Left ventricle myocardium superior (tissue), 1 donor: ENCODE data around the gene RPL13A. TPM values are rescaled to one million over a fixed set of nuclear protein-coding genes. Genes with fewer than 3 reads are reported as not detected.
A peak's percentile ranks its signal among the peaks of the same experiment; 100 is the strongest.
"Not testable (repeated sequence)": the region's sequence is repeated elsewhere in the genome, so short reads cannot be mapped to it uniquely, and the experiment has no call there.

Source experiments
- ATAC-seq: fragments of 200-7000 bp; cut with Tn5 transposase; one replicate; pipeline ENCODE4 v1.9.1; 2020; ENCODE audit warnings: mild to moderate bottlenecking, moderate library complexity
- DNase-seq: peaks from one replicate; pipeline ENCODE4 v3.0.0-alpha.2; 2020
- intact Hi-C: fragments of 100-400 bp; cut with micrococcal nuclease; formaldehyde crosslinking; loops from one replicate; pipeline ENCODE4 v1.11.0; 2022
- long read RNA-seq: library from polyadenylated mRNA; unstranded; transcript quantifications from one replicate; pipeline ENCODE4 v2.0.0, GENCODE V29; 2021
- total RNA-seq: library from RNA; stranded (reverse); fragmentation: NEBNext Ultra II Directional; extraction: Animal tissue kit (Norgen Biotek cat#: 25700); gene quantifications from one replicate; pipeline ENCODE4 v1.2.1, GENCODE V29; 2021
- donor health status: DM: no; HTN: yes; CAD: no; lungs with severe emphysema.

Gene RPL13A
- 1,289 TPM for total RNA-seq
- long read RNA-seq, transcript RPL13A-201 (8 exons, 1,181 nt): major isoform, 921 of 982 reads
- long read RNA-seq, transcript RPL13A-214 (8 exons, 1,122 nt): minor isoform, 7 of 982 reads
- long read RNA-seq, partial matches to known transcripts: 25 of 982 reads
- long read RNA-seq, other reads (novel, unspliced or antisense): 29 of 982 reads

DNA sequence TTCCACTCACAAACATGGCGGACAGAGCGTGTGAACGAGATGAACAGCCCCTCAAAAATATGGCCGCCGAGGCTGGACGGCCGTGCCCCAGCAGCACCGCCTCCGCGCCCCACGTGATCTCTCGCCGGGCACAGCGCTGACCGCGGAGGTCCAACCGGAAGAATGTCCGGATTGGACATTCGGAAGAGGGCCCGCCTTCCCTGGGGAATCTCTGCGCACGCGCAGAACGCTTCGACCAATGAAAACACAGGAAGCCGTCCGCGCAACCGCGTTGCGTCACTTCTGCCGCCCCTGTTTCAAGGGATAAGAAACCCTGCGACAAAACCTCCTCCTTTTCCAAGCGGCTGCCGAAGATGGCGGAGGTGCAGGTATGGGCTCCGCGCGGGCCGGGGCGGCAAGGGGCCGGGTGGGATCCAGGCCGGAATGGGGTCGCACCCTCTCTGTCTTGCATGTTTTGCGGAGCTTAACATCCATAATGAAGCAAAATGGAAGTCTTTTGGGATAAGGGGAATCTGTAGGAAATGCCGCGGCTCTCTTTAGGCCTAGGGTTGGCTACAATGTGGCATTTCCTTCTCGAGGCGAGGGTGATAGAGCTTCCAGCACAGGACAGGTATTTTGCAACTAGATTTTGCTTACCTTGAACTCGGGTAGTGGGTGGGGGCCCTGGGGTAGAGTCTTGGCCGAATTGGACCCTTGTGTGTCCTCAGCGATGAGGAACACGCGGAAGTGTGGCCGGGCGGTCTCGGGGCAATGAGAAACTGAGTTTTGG, at the start of gene RPL13A:
TSS of gene RPL13A (plus strand) at position 332 of the 769 bp plus-strand sequence. CDS start at position 354, 22 bp downstream.
- ATAC-seq (peak; percentile 97), DNase-seq (peak; percentile 100)
- intact Hi-C loops: no loop called here

DNA sequence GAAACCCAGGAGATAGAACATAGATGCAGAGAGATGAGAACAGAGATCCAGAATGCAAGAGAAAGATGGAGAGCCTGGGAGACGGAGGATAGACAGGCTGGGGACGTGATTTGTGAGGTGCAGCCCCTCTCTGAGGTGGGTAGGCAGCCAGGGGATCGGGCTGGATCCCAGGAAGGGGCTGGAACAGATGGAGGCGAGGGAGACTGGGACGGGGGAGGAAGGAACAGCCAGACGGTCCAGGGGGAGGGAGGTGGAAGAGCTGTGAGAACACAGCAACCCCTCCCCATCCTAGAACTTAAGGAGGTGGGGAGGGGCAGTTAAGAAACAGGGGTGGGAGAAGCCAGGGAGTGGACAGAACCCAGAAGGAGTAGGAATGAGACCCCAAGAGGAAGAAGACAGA, 49.1 kb upstream of the RPL13A start:
- ATAC-seq (no peak), DNase-seq (no peak)
- intact Hi-C loops: no loop called here

DNA sequence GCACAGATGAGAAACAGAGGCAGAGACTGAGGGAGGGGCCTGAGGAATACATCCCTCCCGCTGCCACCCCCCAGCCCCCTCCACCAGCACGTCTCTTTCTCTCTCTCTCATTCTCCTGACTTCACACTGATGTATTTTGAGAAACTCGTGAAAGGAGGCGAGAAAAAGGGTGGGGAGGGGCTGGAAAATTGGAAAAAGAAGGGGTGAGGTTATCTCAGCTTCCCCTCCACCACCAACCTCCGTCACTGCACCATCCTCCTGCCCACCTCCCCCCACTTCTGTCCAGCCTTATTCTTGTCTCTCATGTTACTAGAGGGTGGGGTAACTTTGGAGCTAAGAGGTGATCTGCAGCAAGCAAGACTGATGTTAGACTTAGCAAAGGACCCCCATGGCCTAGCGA, 47.6 kb upstream of the RPL13A start:
- DNase-seq: no peak
- ATAC-seq: no peak
- intact Hi-C loops: loop anchor here (5.0 kb wide), 1 partner anchor 48 kb away; no protein-coding TSS in a partner anchor

DNA sequence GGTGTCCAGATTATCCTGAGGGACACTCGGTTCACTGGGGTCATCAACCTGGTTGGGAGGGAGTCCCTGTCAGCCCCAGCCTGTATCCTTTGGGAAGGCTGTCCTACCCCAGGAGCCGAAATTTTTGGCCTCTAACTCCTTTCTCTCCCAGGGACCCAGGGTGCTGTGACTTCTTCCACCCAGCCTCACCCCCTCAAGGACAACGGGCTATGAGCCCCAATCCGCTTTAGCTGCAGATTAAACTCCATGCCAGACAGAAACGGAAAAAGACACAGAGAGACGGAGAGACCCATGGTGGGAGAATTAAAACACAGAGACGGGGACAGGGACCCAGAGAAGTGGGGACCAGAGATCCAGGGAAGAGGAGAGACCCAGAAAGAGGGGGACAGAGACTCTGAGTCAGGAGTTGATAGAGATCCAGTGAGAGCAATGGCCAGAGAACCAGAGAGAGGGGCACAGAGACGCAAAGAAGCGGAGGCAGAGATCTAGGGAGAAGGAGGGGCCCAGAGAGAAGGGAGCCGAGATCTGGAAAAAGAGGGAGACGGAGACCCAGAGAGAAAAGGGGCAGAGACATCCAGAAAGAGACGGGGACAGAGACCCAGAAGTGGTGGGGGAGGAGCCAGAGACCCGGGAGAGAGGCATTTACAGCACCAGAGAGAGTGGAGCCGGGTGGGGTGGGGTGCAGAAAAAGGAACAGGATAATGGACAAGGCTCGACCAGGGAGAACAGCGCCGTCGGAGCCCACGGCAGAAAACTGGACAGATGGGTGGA, 46.8 kb upstream of the RPL13A start:
- no peak for DNase-seq
- intact Hi-C loops: loop anchor here (5.0 kb wide), 1 partner anchor 48 kb away; no protein-coding TSS in a partner anchor

DNA sequence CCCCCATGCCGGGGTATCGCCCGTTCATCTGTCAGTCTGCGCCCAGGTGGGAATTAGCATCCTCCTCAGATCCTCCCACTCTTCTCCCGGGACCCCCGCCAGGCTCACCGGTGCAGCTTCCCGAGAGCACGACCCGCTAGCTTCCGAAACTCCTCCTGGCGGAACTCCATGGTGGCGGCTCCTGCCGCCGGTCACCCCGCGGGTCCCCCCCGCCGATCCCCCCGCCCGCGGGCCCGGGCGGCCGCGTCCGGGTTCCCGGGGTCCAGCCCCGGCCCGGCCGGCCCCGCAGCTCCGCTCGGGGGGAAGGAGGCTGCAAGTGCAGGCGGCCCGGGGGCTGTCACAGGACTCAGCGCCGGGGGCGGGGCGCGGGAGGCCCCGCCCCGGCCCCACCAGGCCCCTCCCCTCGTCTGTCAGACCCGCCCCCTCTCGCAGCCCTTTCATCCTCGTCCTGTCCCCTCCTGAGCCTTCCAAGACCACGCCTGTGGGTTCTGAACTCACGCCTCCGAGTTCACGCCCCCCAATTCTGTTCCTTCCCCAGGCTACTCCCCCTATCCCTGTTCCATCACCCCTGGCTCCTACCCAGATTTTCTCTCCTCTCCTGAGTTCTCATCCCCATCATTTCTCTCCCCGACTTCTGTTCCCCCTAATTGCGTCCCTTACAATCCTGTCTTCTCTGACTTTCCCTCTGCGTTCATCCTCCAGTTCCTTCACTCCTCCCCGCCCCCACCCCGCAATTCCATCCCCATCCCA, 46.0 kb upstream of the RPL13A start, which contains the start of gene SLC17A7:
TSS of gene SLC17A7 (minus strand) at position 318 of the 750 bp plus-strand sequence. CDS start at position 170, 148 bp downstream.
- DNase-seq: peak; percentile 70
- ATAC-seq: peak; percentile 10
- intact Hi-C loops: loop anchor here (5.0 kb wide), 1 partner anchor 49 kb away; no protein-coding TSS in a partner anchor

More for the DNA sequence above, 46.8 kb upstream of the RPL13A start:
- no peak for ATAC-seq

DNA sequence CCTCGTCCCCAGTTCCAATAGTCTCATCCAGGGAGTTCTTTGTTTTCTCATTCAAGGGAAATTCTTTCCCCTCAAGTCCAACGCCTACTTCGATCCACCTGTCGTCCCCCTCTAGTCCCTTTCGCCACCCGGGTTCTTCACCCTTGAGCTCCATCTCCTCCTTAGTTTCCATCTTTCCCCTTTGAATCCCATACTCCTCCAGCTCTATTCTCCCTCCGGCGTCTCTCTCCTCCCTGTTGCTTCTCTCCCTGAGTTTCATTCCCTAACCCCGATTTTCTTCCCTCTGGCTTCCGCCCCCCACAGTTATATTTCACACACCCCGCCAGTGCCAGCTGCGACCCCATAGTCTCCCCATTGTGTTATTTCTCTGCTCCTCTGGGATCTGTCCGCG, 45.5 kb upstream of the RPL13A start:
- DNase-seq: no peak
- intact Hi-C loops: loop anchor here (5.0 kb wide), 1 partner anchor 50 kb away; no protein-coding TSS in a partner anchor
- ATAC-seq: no peak

DNA sequence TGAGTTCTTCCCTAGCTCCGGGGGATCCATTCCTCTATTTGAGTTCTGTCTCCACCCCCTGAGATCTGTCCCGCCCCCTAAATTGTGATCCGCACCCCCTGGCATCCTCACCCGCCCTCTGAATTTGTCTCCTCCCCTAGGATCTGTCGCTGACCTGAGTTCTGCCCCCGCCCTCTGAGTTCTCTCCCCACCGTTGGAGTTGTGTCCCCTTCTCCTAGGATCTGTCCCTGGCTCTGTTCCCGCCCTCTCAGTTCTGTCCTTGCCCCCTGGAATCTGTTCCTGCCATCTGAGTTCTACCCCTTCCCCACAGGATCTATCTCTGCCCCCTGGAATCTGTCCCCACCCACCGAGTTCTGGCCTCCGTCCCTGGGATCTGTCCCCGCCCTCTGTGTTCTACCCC, 45.1 kb upstream of the RPL13A start:
- intact Hi-C loops: loop anchor here (5.0 kb wide), 1 partner anchor 50 kb away; no protein-coding TSS in a partner anchor
- DNase-seq (no peak), ATAC-seq (peak; percentile 5)

DNA sequence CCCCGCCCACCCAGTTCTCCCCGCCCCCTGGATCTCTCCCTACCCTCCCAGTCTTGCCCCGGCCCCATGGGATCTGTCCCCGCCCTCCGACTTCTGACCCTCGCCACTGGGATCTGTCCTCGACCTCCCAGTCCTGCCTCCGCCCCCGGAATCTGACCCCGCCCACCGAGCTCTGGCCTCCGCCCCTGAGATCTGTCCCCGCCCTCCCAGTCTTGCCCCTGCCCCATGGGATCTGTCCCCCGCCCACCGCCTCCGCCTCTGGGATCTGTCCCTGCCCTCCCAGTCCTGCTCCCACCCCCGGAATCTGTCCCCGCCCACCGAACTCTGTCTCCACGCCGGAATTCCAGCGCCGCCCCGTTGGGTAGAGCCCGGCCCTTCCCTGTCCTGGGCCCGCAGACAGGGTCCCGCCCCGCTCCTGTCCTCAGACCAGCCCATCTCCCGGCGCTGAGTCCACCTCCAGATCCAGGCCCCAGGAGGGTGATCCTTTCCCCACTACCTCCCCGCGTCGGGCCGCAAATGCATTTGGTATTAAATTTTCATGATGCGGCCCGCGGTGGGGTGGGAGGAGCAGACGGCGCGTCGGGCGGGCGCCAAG, 44.5 kb upstream of the RPL13A start:
- DNase-seq: peak; percentile 96
- ATAC-seq: peak; percentile 85
- intact Hi-C loops: loop anchor here (5.0 kb wide), 1 partner anchor 51 kb away; no protein-coding TSS in a partner anchor

DNA sequence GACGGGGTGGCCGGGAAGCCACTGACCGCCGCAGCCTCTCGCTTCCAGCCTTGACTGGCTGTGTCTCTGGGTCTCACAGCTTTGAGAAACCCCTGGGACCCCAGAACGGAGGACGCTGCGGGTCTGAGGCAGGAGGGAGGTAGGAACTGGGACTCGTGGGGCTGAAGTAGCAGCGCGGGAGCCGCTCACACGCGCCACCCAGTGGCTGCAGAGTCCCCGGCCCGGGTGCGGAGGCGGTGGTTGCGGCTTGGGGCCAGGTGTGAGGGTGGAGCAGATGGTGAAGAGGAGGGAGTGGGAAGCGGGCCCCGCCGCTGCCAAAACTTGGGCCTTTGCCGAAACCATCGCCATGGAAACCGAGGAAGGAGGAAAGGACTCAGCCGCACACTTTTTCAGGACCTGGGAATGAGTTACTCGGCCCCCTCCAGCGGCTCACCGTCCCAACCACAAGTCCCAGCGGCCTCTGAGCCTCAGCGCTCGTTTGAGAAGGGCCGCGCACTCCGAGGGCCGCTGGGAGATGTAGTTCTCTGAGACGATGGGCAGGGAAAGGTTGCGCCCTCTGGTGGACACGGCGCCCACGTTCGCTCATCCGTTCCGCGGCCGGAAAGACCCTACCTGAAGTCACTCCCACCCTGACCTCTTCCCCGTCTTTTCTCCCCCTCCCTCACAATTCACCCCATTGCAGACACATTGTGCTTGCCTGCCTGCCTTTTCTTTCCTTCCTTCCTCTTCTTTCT, 43.9 kb upstream of the RPL13A start:
- intact Hi-C loops: loop anchor here (5.0 kb wide), 1 partner anchor 51 kb away; no protein-coding TSS in a partner anchor
- DNase-seq (peak; percentile 96), ATAC-seq (peak; percentile 87)

DNA sequence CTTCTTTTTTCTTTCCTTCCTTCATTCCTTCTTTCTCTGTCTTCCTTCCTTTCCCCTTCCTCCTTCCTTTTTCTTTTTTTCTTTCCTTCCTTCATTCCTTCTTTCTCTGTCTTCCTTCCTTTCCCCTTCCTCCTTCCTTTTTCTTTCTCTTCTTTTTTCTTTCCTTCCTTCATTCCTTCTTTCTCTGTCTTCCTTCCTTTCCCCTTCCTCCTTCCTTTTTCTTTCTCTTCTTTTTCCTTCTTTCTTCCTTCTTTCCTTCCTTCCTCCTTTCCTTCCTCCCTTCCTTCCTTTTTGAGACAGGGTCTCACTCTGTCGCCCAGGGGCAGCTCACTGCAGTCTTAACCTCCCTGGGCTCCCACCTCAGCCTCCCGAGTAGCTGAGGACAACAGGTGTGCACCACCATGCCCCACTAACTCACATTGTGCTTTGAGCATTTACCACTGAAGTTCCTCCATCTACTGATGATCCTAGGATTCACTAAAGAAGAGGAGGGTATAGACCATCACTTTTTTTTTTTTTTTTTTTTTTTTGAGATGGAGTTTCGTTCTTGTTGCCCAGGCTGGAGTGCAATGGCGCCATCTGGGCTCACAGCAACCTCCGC, 43.2 kb upstream of the RPL13A start:
- not testable (repeated sequence) for DNase-seq, ATAC-seq
- intact Hi-C loops: loop anchor here (5.0 kb wide), 1 partner anchor 52 kb away; no protein-coding TSS in a partner anchor

DNA sequence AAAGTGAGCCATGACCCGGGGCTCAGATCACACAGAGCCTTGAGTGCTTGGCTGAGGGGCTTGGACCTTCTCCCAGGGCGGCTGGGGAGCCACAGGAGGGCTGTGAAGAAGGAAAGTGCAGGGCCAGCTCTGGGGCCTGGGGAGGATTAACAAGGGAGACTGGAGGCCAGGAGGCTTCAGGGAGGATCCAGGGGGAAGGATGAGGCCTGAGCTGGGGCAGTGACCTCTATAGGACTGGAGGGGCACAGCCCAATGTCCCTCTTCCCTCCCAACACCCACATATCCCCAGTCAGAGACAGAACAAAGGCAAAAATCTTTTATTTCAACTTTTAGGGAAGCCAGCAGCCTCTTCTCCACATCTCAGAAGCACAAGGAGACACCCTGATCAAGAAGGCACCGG, 41.4 kb upstream of the RPL13A start:
- intact Hi-C loops: no loop called here
- DNase-seq (no peak), ATAC-seq (no peak)

DNA sequence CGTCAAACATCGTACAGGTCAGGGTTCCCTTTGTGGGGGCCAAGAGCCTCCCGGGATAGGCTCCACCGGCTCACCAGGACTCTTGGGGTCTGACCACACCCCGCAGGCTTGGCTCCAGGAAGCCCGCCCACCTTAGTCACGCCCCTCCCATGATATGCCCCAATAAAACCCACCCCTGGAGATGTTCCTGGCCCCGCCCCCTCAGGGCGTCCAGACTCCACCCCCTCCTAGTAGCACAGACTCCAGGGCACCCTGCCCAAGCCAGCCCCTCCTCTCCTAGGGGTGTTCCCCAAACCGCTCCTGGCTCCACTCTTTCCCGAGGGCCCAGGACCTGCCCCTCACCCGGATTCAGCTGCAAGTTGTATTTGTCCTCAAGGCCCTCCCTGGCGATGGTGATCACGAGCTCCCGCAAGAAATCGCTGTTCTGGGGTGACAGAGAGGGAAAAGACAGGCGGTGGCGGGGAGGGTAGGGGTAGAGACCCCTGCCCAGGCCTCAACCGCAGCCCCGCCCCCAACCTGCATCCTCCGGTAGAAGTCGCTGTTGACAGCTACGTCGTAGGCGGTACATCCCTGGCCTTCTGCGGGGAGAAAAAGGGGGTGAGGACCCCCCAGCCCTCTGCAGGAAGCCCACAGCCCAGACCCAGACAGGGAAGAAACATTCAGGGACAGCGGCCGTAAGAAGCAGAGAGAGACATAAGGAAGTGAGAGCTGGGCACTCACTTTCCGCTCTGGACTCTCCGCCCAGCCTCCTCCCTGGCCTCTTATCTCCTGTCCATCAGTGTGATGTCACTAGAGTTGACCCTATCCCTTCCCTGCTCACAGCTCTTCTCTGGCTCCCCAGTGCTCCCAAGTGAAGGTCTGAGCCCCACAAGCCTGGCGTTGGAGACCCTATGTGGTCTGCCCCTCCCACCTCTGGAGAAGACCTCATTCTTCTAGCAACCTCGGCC, 39.6 kb upstream of the RPL13A start:
- DNase-seq (peak; percentile 62), ATAC-seq (no peak)
- intact Hi-C loops: no loop called here

DNA sequence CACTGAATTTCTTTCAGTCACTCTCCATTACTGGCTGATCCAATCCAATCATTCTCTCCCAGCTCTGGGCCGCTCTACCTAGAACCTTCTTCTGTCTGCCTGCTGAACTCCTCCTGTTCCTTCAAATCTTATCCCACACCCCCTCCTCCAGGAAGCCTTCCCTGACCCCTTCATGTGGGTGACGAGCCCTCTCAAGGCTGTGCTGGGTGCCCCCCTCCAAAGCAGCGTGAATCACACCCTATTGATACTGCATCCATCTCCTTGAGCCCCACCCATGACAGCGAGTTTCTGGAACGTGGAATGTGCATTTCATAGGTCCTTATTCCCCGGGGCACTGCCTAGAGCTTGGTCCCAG, 39.0 kb upstream of the RPL13A start:
- DNase-seq (no peak), ATAC-seq (no peak)
- intact Hi-C loops: no loop called here

DNA sequence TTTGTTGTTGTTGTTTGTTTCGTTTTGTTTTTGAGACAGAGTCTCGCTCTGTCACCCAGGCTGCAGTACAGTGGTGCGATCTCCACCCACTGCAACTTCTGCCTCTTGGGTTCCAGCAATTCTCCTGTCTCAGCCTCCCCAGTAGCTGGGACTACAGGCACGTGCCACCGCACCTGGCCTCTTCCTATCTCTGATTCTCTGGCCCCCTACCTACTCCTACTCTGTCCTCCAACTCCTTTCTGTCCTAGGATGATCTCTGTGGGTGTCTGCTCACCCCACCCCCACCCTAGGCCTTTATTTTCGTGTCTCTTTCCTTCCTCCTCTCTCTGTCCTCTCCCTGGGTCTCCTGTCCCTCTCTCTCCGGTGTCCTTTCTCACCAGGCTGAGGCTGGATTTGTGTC, 37.0 kb upstream of the RPL13A start:
- ATAC-seq: no peak
- DNase-seq: no peak
- intact Hi-C loops: no loop called here

DNA sequence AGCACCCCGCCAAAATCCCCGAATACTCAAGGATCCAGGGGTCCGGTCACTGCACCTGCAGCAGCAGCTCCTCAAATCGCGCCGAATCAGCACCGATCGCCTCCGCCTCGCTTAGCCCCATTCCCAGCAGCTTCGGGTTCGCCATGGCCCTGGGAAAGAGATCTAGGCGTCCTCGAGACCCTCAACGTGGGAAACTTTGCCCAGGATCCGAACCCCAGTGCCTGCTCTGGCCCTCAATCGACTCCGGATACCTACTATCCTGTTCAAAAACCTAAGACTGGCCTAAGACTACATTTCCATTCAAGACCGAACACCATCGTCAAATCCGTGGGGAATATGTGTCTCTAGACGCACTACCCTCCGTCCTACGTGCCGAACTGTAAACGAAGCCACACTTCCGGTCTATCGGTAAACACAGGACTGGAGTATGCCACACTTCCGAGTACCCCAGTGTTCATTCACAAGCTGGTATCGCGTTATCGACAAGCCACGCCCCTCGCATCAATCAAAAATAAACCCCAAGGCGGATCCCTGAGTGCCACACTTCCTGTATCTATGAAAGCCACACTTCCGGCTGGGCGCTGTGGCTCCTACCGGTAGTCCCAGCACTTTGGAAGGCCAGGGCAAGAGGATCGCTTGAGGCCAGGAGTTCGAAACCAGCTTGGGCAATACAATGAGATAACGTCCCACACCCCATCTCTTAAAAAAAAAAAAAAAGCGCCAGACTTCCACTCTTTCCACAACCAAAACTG, 35.8 kb upstream of the RPL13A start, which contains the start of gene PIH1D1:
TSS of gene PIH1D1 (minus strand) at position 385 of the 752 bp plus-strand sequence. CDS start at position 145, 240 bp downstream.
- DNase-seq (peak; percentile 94), ATAC-seq (peak; percentile 75)
- intact Hi-C loops: no loop called here
